H1 (cell line): Measurements from ENCODE around the gene TFB1M. TPM values are rescaled to one million over a fixed set of nuclear protein-coding genes. Genes with fewer than 3 reads are reported as not detected.

Source experiments
- CTCF ChIA-PET: fragments of 300-600 bp; sonication (Branson Sonifier 250); formaldehyde crosslinking; loops from one replicate; lab custom pipeline; 2021; ENCODE audit not compliant: partially characterized antibody; lab: Charles Lee
- POLR2A ChIA-PET: fragments of 300-600 bp; sonication (Branson Sonifier 250); formaldehyde crosslinking; loops from one replicate; lab custom pipeline; 2021; ENCODE audit warnings: inconsistent platforms; ENCODE audit not compliant: partially characterized antibody; lab: Charles Lee
- DNase-seq, 2 experiments: peaks; one replicate each; pipeline versions ENCODE4 v3.0.0 to v3.0.0-alpha.2; 2010 to 2022; ENCODE audit warnings: low spot score in 2 of 2, low read depth in 1 of 2, mixed read lengths in 1 of 2
- FAIRE-seq: peaks from 2 replicates; lab custom pipeline; 2011; peaks lifted over from hg19 to GRCh38; lab: Jason Lieb, UNC
- H2AFZ ChIP-seq: 2 replicates; pipeline ENCODE4 v1.8.1; 2012; ENCODE audit warnings: low read length, inconsistent platforms
- H2AK5ac ChIP-seq: 2 replicates; pipeline ENCODE4 v1.6.1; 2013; ENCODE audit warnings: low read depth, low read length
- H2BK120ac ChIP-seq: replicated peaks from 2 replicates; pipeline ENCODE3; 2013; ENCODE audit warnings: low read depth, low read length, inconsistent platforms
- H2BK12ac ChIP-seq: 2 replicates; pipeline ENCODE4 v1.6.1; 2013; ENCODE audit warnings: low read depth, low read length
- H2BK15ac ChIP-seq: 2 replicates; pipeline ENCODE4 v1.6.1; 2013; ENCODE audit warnings: low read length
- H2BK20ac ChIP-seq: 2 replicates; pipeline ENCODE4 v1.6.1; 2013; ENCODE audit warnings: low read length
- H2BK5ac ChIP-seq: 2 replicates; pipeline ENCODE4 v1.6.1; 2013; ENCODE audit warnings: low read depth, low read length
- H3K14ac ChIP-seq: 2 replicates; pipeline ENCODE4 v1.6.1; 2013; ENCODE audit warnings: inconsistent platforms; ENCODE audit not compliant: insufficient read length
- H3K18ac ChIP-seq: 2 replicates; pipeline ENCODE4 v1.6.1; 2013; ENCODE audit warnings: low read length; ENCODE audit errors: extremely low read depth
- H3K23ac ChIP-seq: 2 replicates; pipeline ENCODE4 v1.6.1; 2013; ENCODE audit warnings: inconsistent platforms; ENCODE audit not compliant: insufficient read length
- H3K23me2 ChIP-seq: 2 replicates; pipeline ENCODE4 v1.6.1; 2013; ENCODE audit warnings: low read depth, low read length
- H3K27ac ChIP-seq: 2 replicates; pipeline ENCODE4 v1.6.1; 2011; ENCODE audit warnings: low read depth, low read length, inconsistent platforms
- H3K27me3 ChIP-seq, 4 experiments: replicated peaks in 1 of 4; 1 replicate in 1 of 4; 2 replicates in 3 of 4; pipeline versions ENCODE4 v1.6.1 to v1.8.1; 2011 to 2013; ENCODE audit warnings: low read length in 3 of 4, mild to moderate bottlenecking in 3 of 4, inconsistent platforms in 2 of 4, mixed read lengths in 2 of 4, moderate library complexity in 1 of 4; ENCODE audit not compliant: control insufficient read depth in 3 of 4, insufficient read depth in 3 of 4; ENCODE audit errors: extremely low read depth in 1 of 4
- H3K36me3 ChIP-seq, 4 experiments: 2 replicates each; pipeline versions ENCODE4 v1.6.1 to v1.8.1; 2011 to 2013; ENCODE audit warnings: mild to moderate bottlenecking in 4 of 4, low read length in 3 of 4, moderate library complexity in 2 of 4, control low read depth in 1 of 4, inconsistent platforms in 1 of 4; ENCODE audit not compliant: insufficient read depth in 4 of 4, control insufficient read depth in 2 of 4
- H3K4ac ChIP-seq: replicated peaks from 2 replicates; pipeline ENCODE3; 2013; ENCODE audit warnings: low read length, low read depth, mixed read lengths, inconsistent platforms; ENCODE audit not compliant: insufficient read length
- H3K4me1 ChIP-seq, 4 experiments: replicated peaks in 1 of 4; 1 replicate in 1 of 4; 2 replicates in 3 of 4; pipeline versions ENCODE4 v1.6.1 to v1.8.1; 2011 to 2013; ENCODE audit warnings: low read length in 3 of 4, inconsistent platforms in 2 of 4, mixed read lengths in 1 of 4; ENCODE audit not compliant: insufficient read depth in 4 of 4, control insufficient read depth in 3 of 4
- H3K4me2 ChIP-seq, 2 experiments: 2 replicates each; pipeline versions ENCODE4 v1.6.1 to v1.8.1; 2011 to 2013; ENCODE audit warnings: low read depth in 2 of 2, low read length in 2 of 2, control low read depth in 1 of 2, inconsistent platforms in 1 of 2, mild to moderate bottlenecking in 1 of 2; ENCODE audit not compliant: insufficient read depth in 1 of 2
- H3K4me3 ChIP-seq, 4 experiments: fragments of 200-600, 300-600 bp in 1 of 4; sonication (generic), shearing (Covaris generic), sonication (Bioruptor Twin) in 1 of 4; 2 replicates each; pipeline versions ENCODE4 v1.5.1 to v1.8.1; 2011 to 2016; ENCODE audit warnings: low read length in 4 of 4, low read depth in 3 of 4, control low read depth in 2 of 4, inconsistent platforms in 2 of 4, mild to moderate bottlenecking in 2 of 4, mixed read lengths in 1 of 4, moderate library complexity in 1 of 4; ENCODE audit not compliant: insufficient read depth in 2 of 4; ENCODE audit errors: extremely low read depth in 1 of 4
- H3K56ac ChIP-seq: replicated peaks from 2 replicates; pipeline ENCODE3; 2013; ENCODE audit warnings: low read depth, mild to moderate bottlenecking, mixed read lengths, low read length, inconsistent platforms; ENCODE audit not compliant: insufficient read length
- H3K79me1 ChIP-seq: 2 replicates; pipeline ENCODE4 v1.6.1; 2013; ENCODE audit warnings: low read depth, low read length, control low read depth
- H3K79me2 ChIP-seq, 2 experiments: 2 replicates each; pipeline versions ENCODE4 v1.6.1 to v1.8.1; 2012 to 2013; ENCODE audit warnings: low read length in 2 of 2, mild to moderate bottlenecking in 2 of 2, inconsistent platforms in 1 of 2; ENCODE audit not compliant: insufficient read depth in 2 of 2, control insufficient read depth in 1 of 2
- H3K9ac ChIP-seq, 4 experiments: replicated peaks in 1 of 4; 1 replicate in 1 of 4; 2 replicates in 3 of 4; pipeline versions ENCODE4 v1.6.1 to v1.8.1; 2011 to 2013; ENCODE audit warnings: low read depth in 3 of 4, low read length in 3 of 4, control low read depth in 2 of 4, mild to moderate bottlenecking in 2 of 4, moderate library complexity in 2 of 4, inconsistent platforms in 1 of 4; ENCODE audit errors: extremely low read depth in 1 of 4
- H3K9me3 ChIP-seq, 2 experiments: 2 replicates each; pipeline versions ENCODE4 v1.6.1 to v1.8.1; 2012 to 2013; ENCODE audit warnings: mild to moderate bottlenecking in 2 of 2, moderate library complexity in 2 of 2, control low read depth in 1 of 2, inconsistent platforms in 1 of 2, low read depth in 1 of 2, low read length in 1 of 2, mixed read lengths in 1 of 2; ENCODE audit not compliant: insufficient read depth in 2 of 2
- H4K20me1 ChIP-seq, 2 experiments: replicated peaks in 1 of 2; 2 replicates each; pipeline versions ENCODE3 to v1.8.1; 2011 to 2013; ENCODE audit warnings: inconsistent platforms in 2 of 2, low read length in 2 of 2, mild to moderate bottlenecking in 1 of 2; ENCODE audit not compliant: insufficient read depth in 2 of 2, control insufficient read depth in 1 of 2
- H4K5ac ChIP-seq: 2 replicates; pipeline ENCODE4 v1.6.1; 2013; ENCODE audit warnings: low read length, low read depth, mixed read lengths, inconsistent platforms; ENCODE audit not compliant: insufficient read length
- H4K8ac ChIP-seq: 2 replicates; pipeline ENCODE4 v1.8.0; 2013; ENCODE audit warnings: mild to moderate bottlenecking, moderate library complexity, low read length, inconsistent platforms; ENCODE audit not compliant: insufficient read depth; ENCODE audit errors: extremely low read depth
- H4K91ac ChIP-seq: replicated peaks from 2 replicates; pipeline ENCODE3; 2013; ENCODE audit warnings: low read length, mixed read lengths, inconsistent platforms; ENCODE audit not compliant: insufficient read length
- CHD2 ChIP-seq: IDR thresholded peaks from 2 replicates; pipeline ENCODE4 v1.6.1; 2012; ENCODE audit warnings: low read length, improper control_type of control experiment
- FOSL1 ChIP-seq: IDR thresholded peaks from 2 replicates; pipeline ENCODE4 v1.6.1; 2011; ENCODE audit warnings: mild to moderate bottlenecking, low read depth, low read length, moderate library complexity; ENCODE audit not compliant: insufficient read depth
- KDM1A ChIP-seq: fragments of 200-600, 300-600 bp; sonication (generic); IDR thresholded peaks from 2 replicates; pipeline ENCODE4 v1.7.1; 2016; ENCODE audit warnings: mild to moderate bottlenecking, low read length, borderline replicate concordance
- RFX5 ChIP-seq: IDR thresholded peaks from 2 replicates; pipeline ENCODE4 v1.6.1; 2011; ENCODE audit warnings: low read depth, low read length, improper control_type of control experiment, borderline replicate concordance
- WGBS, 2 experiments: shearing (Covaris generic) in 1 of 2; methylation state at CpG; one replicate each; pipeline versions ENCODE4 v1.1.6 to v1.1.7; 2013 to 2015; ENCODE audit warnings: low lambda C conversion rate in 2 of 2, mixed read lengths in 2 of 2, inconsistent platforms in 1 of 2, low coverage in 1 of 2, missing lambda C conversion rate in 1 of 2; ENCODE audit not compliant: insufficient replicate concordance in 2 of 2, insufficient coverage in 1 of 2, insufficient read length in 1 of 2; ENCODE audit errors: extremely low coverage in 1 of 2, missing lambda C conversion rate in 1 of 2; 5-methylcytosine and 5-hydroxymethylcytosine counted together
- polyA plus RNA-seq, 7 experiments: library from polyadenylated mRNA; depleted of rRNA in 3 of 7; stranded (reverse) in 5 of 7; unstranded in 2 of 7; fragments of >200 nt in 5 of 7; fragments of 200-250 nt in 2 of 7; gene quantifications; 1 replicate in 5 of 7; 2 replicates in 1 of 7; 4 replicates in 1 of 7; pipeline versions ENCODE4 v1.2.1 to v1.2.3, GENCODE V29; 2011 to 2013; ENCODE audit warnings: missing spikeins in 2 of 7, mixed read lengths in 2 of 7
- total RNA-seq: library from RNA; stranded (reverse); fragmentation: NEBNext Ultra II Directional; extraction: Animal tissue kit (Norgen Biotek cat#: 25700); gene quantifications from 2 replicates; pipeline ENCODE4 v1.2.1, GENCODE V29; 2021

The TFB1M gene
- total and polyA plus RNA-seq, 2 of the 8 experiments (the other 6 are each of a cell fraction or from before 2014, with no cell fraction given), result 28.2 to 49.4 TPM

GRCh38 chr6:155303361-155303870 lies 10.9 kb downstream of the TFB1M start:
- DNase-seq (no peak), FAIRE-seq (no peak)
- Histone ChIP-seq H2BK12ac (no peak overlapping the region), H3K4me2 (no peak overlapping the region), H3K23ac (no peak overlapping the region), H3K14ac (no peak overlapping the region), H4K20me1 (peaks cover 0 to 1% of the 10 kb centered on the region in 2 experiments), H2BK15ac (no peak overlapping the region), H3K23me2 (no peaks in the 10 kb centered on the region), H3K4ac (no peak overlapping the region), H4K8ac (no peak overlapping the region), H3K9me3 (no peaks in the 10 kb centered on the region), H3K18ac (no peak overlapping the region), H4K91ac (no peak overlapping the region), H2BK20ac (no peak overlapping the region), H4K5ac (no peak overlapping the region), H3K27me3 (no peaks in the 10 kb centered on the region), H3K4me1 (peaks cover 0 to 5% (median 0%) of the 10 kb centered on the region in 4 experiments; a peak in 1 of 7 replicates), H2BK120ac (no peak overlapping the region), H2BK5ac (no peak overlapping the region), H3K79me2 (peaks cover 0 to 14% of the 10 kb centered on the region in 2 experiments; a peak in 2 of 4 replicates), H2AK5ac (no peak overlapping the region), H3K36me3 (peaks cover 2 to 52% (median 11%) of the 10 kb centered on the region in 4 experiments; a peak in 5 of 8 replicates), H3K9ac (no peak overlapping the region), H3K4me3 (no peak overlapping the region), H3K27ac (0 out of 2 replicates have a peak overlapping the region, but pooled peaks have one; percentile 3), H3K56ac (no peak overlapping the region), H2AFZ (no peak overlapping the region), H3K79me1 (no peaks in the 10 kb centered on the region; the same call in none of the 2 replicates)
- CTCF ChIA-PET, result interaction anchor here (1.0 to 1.6 kb wide), 2 partner anchors 12 to 15 kb away, joined by 3 to 4 read pairs; no protein-coding TSS in a partner anchor
- POLR2A ChIA-PET, result interaction anchor here (1.3 kb wide), 1 partner anchor 12 kb away, joined by 3 read pairs; no protein-coding TSS in a partner anchor
- 75% methylated on average over 4 of the region's 4 CpGs; no CpG with 5 or more reads in 1 of the 2 experiments for WGBS, 2 experiments
- no peak for TF ChIP-seq FOSL1
- TF ChIP-seq CHD2, result no peak
- TF ChIP-seq KDM1A, result no peak
- no peak for TF ChIP-seq RFX5
